Neural crest cell (in vitro differentiated cells): ENCODE results near the gene CACNB4. TPM values are rescaled to one million over a fixed set of nuclear protein-coding genes. Genes with fewer than 3 reads are reported as not detected.

Experiments used
- DNase-seq: peaks from one replicate; pipeline ENCODE4 v3.0.0; 2021; ENCODE audit warnings: low read depth, mixed read lengths, low spot score
- H3K27ac Mint-ChIP-seq: one replicate; pipeline ENCODE4 v1.8.0; 2021; ENCODE audit warnings: mild to moderate bottlenecking, mixed read lengths; ENCODE audit not compliant: unreplicated experiment
- H3K27me3 Mint-ChIP-seq: 2 replicates; pipeline ENCODE4 v1.8.0; 2021; ENCODE audit warnings: low read depth, mild to moderate bottlenecking, mixed read lengths
- H3K36me3 Mint-ChIP-seq: 2 replicates; pipeline ENCODE4 v1.8.0; 2021; ENCODE audit warnings: low read depth, mild to moderate bottlenecking, mixed read lengths
- H3K4me1 Mint-ChIP-seq: 2 replicates; pipeline ENCODE4 v1.8.0; 2021; ENCODE audit warnings: mixed read lengths
- H3K4me3 Mint-ChIP-seq: one replicate; pipeline ENCODE4 v1.8.0; 2021; ENCODE audit warnings: mild to moderate bottlenecking, mixed read lengths
- H3K9me3 Mint-ChIP-seq: 2 replicates; pipeline ENCODE4 v1.8.0; 2021; ENCODE audit warnings: mixed read lengths
- total RNA-seq: library from RNA; stranded (reverse); gene quantifications from 2 replicates; pipeline ENCODE4 v1.2.1, GENCODE V29; 2021
- TF ChIP-seq, protein P1 (sequence below): fragments of 200-600 bp; sonication (generic); conservative IDR thresholded peaks from 2 replicates; pipeline ENCODE4 v1.5.0; 2021; ENCODE audit warnings: antibody characterized with exemption, mild to moderate bottlenecking

Gene CACNB4
- total RNA-seq, 1 donor from 2014 or later = 6.9 TPM

DNA sequence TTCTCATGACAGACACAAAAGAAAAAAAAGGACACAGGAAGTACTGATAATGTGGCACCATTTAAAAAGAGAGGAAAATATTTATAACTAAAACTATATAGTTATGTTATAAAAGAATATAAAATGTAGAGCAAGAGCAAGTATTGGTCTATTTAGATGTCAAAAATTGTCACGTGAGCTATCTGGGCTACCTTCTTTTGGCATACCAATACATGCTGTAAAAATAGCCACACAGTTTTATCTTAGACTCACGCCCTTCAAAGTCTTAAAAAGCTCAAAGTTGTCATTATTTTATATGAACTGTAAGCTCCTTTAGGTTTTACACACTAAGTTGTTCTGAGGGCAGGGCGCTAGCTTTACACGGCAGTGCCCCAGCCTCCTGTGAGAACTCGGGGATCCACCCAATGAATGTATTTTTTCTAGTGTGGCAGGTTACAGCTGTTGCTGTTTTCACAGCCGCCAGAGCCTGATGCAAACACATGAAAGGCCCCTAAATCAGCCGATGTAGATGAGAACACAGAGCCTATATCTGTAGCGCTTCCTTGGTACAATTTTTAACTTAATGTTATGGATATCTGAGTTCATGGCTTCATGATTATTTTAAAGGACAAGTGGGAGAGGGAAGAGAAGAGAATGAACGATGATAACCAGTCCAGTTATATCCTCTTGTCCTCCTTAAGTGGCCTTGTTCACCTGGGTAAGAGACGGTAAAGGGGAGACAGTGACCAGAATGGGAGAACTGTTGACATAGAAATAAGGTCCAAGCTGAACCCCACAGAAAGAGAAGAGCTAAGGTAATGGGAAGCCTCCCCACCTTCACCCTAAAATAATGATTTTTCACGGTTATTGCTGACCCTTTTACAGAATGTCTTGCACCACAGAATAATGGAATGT, 130.8 kb downstream of the CACNB4 start:
- Mint-ChIP-seq H3K36me3 (peaks cover 3% of the 10 kb centered on the region), H3K9me3 (no peaks in the 10 kb centered on the region)
- TF ChIP-seq, protein P1, sequence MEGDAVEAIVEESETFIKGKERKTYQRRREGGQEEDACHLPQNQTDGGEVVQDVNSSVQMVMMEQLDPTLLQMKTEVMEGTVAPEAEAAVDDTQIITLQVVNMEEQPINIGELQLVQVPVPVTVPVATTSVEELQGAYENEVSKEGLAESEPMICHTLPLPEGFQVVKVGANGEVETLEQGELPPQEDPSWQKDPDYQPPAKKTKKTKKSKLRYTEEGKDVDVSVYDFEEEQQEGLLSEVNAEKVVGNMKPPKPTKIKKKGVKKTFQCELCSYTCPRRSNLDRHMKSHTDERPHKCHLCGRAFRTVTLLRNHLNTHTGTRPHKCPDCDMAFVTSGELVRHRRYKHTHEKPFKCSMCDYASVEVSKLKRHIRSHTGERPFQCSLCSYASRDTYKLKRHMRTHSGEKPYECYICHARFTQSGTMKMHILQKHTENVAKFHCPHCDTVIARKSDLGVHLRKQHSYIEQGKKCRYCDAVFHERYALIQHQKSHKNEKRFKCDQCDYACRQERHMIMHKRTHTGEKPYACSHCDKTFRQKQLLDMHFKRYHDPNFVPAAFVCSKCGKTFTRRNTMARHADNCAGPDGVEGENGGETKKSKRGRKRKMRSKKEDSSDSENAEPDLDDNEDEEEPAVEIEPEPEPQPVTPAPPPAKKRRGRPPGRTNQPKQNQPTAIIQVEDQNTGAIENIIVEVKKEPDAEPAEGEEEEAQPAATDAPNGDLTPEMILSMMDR = no peak

DNA sequence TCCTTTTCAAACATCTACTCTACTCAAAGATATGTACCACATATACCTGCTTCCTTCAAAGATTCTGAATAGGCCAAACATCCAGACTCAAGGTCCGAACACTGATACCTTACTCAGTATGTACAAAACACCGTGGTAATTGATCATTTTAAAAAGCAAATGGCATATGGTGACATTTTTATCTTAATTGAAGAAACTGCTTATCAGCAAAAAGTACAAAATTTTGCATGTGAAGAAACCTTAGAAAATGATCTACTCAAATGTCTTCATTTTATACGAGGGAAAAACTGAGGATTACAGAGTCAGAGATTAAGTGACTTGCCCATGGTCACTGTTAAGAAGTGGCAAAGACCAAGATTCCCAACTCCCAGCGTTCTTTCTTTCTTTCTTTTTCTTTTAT, 133.0 kb downstream of the CACNB4 start:
- no peak for DNase-seq
- Mint-ChIP-seq H3K4me1 (no peaks in the 10 kb centered on the region), H3K4me3 (no peak overlapping the region), H3K27ac (no peak overlapping the region), H3K9me3 (no peaks in the 10 kb centered on the region), H3K36me3 (no peaks in the 10 kb centered on the region), H3K27me3 (no peaks in the 10 kb centered on the region)
- TF ChIP-seq, protein P1 = no peak

More for the DNA sequence above, 130.8 kb downstream of the CACNB4 start:
- Mint-ChIP-seq H3K4me3 (no peak overlapping the region), H3K4me1 (peaks cover 10% of the 10 kb centered on the region), H3K27ac (no peak overlapping the region), H3K27me3 (no peaks in the 10 kb centered on the region)
- no peak for DNase-seq

DNA sequence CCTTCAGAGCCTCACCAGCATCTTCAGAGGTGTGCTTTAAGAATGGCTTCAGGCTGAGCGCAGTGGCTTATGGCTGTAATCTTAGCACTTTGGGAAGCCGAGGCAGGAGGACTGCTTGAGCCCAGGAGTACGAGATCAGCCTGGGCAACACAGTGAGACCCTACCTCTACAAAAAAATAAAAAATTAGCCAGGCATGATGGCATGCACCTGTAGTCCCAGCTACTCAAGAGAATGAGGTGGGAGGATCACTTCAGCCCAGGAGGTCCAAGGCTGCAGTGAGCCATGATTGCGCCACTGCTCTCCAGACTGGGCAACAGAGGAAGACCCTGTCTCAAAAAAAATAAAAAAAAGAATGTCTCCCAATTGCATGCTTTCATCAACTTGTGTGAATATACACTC, 137.3 kb downstream of the CACNB4 start:
- H3K4me3 Mint-ChIP-seq = no peak overlapping the region
- H3K27me3 Mint-ChIP-seq = no peaks in the 10 kb centered on the region
- TF ChIP-seq, protein P1 = no peak
- no peak for DNase-seq
- H3K27ac Mint-ChIP-seq = no peak overlapping the region
- no peaks in the 10 kb centered on the region for H3K9me3 Mint-ChIP-seq
- H3K4me1 Mint-ChIP-seq = no peaks in the 10 kb centered on the region
- no peaks in the 10 kb centered on the region for H3K36me3 Mint-ChIP-seq

DNA sequence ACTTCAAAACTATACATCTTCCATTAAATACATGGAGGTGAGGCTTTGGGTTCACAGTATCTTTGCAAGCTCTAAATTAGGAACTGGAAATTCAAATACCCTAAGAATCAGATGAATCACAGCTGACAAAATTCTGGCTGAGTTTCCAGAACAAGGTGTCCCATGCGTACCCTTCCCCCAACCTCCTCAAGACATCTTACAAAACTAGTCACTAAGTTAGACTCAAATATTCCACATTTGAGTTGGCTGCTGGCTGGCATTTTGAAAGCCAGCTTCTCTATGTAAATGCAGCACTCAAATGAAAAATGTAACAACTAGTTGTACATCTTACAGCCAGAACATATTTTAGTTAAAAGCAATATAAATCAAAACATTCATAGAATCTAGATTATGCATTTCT, 139.6 kb downstream of the CACNB4 start:
- Mint-ChIP-seq H3K4me3 (no peak overlapping the region), H3K9me3 (no peaks in the 10 kb centered on the region), H3K36me3 (no peaks in the 10 kb centered on the region), H3K4me1 (no peaks in the 10 kb centered on the region), H3K27ac (no peak overlapping the region), H3K27me3 (no peaks in the 10 kb centered on the region)
- DNase-seq = no peak
- TF ChIP-seq, protein P1 = no peak

DNA sequence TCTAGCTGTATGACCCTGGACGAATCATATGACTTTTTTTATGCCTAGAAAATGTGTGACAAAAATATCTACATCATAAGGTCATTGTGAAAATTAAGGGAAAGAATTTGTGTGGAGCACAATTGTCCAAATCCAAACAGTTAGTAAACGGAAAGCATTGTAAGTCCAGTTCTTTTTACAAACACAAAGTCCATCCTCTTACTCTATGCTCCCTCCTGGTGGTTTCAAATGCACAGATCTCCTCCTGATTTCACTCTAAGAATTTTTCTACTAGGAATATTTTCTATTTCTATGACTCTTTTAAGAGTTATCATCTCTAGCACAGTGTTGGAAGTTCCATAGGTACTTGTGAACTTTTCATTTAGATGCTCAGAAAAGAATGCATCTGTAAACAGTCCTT, 145.4 kb downstream of the CACNB4 start:
- H3K27me3 Mint-ChIP-seq = no peaks in the 10 kb centered on the region
- H3K9me3 Mint-ChIP-seq = no peaks in the 10 kb centered on the region

More for the DNA sequence above, 145.4 kb downstream of the CACNB4 start:
- H3K36me3 Mint-ChIP-seq = no peaks in the 10 kb centered on the region
- no peak overlapping the region for H3K27ac Mint-ChIP-seq
- TF ChIP-seq, protein P1 = peak; percentile 19
- DNase-seq = no peak
- no peaks in the 10 kb centered on the region for H3K4me1 Mint-ChIP-seq
- H3K4me3 Mint-ChIP-seq = no peak overlapping the region
